ENCODE data around the gene CLDN15.

The CLDN15 gene

DNA sequence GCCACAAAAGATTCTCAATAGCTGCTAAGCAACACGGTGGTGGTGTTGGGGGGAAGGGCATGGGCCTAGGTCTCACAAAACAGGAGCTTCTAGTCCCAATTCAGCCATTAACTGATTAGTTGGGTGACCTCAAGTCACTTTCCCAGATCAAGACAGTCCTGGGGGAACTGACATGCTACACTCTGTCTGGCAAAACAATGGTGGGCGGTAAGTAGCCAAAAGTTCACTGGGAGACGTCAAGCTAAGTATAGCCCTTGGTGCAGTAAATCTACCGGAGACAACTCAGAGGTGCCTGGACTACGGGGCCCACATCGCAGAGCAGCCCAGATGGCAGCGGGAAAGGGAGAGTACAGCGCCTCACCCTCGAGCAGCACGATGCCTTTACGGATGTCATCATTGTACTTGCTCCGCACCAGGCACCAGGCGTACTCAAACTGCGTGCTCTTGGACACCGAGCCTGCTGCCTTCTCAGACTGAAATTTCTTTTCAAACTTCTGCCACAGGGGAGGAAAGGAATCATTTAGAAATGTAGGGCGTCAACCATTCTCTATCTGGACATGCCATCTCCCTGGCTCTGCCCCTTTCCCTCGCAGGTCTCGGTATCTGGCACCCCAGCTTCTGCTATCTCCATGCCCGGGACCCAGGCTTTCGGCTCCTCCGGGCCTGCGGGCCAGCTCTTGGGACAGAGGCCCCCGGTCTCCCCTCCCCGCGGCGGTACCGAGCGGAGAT lies 6.2 kb upstream of the CLDN15 start:
- DNase-seq: no peak

GRCh38 chr7:101241443-101242349 lies 4.1 kb upstream of the CLDN15 start:
- DNase-seq: no peak

DNA sequence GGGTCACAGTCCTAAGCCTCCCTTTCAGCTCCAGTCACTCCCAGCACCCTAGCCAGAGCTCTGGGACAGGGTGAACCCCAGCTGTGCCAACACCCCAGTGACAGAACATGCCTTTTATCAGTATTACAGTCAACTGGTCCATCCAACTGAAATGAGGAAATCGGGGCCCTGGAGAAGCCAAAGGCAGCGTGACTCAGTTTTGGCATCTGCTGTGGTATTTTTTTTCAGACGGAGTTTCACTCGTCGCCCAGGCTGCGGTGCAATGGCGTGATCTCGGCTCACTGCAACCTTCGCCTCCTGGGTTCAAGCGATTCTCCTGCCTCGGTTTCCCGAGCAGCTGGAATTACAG lies 3.4 kb upstream of the CLDN15 start:
- no peak for DNase-seq

- no peak for DNase-seq
Observed at GRCh38 chr7:101240226-101241014, 2.8 kb upstream of the CLDN15 start.

DNA sequence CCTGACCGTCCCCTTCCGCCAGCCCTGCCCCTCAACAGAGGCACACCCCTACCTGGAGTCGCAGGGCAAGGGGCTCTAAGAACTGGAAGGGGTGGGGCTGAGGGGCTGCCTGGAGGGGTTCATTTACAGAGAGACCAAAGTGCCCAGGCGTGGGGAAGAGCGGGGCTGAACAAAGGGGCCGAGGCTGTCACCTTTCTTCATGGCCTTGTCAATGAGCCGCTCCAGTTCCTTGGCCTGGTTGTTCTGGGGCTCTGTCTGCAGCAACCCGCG lies 2.3 kb upstream of the CLDN15 start:
- DNase-seq: no peak

GRCh38 chr7:101239191-101239950 lies 1.8 kb upstream of the CLDN15 start:
- DNase-seq: no peak

GRCh38 chr7:101238226-101239182 lies 902 bp upstream of the CLDN15 start:
- DNase-seq: no peak

DNA sequence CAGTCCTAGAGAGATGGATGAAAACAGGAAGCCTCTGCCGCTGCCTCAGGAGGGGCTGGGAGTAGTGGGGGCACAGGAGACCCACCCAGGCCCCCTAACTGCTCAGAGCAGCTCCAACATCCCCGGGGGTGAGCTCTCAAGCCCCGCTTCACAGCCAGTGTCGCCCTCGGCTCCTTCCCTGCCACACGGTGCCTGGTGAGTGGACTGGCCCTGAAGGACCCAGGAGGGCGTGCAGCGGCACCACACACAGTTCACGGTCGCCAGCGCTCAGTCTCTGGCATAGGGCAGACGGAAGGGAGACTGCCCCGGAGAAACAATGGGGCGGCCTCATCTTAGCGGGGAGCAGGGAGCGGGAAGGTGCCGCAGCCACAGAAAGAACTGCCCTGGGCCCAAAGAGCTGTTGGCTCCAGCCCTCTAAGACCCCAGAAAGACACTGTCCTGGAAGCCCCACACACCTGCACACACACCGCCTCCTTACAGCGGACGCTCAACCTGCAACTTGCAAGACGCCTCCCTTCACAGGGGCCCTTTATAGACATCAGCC lies 1.2 kb downstream of the CLDN15 start:
- no peak for DNase-seq

DNA sequence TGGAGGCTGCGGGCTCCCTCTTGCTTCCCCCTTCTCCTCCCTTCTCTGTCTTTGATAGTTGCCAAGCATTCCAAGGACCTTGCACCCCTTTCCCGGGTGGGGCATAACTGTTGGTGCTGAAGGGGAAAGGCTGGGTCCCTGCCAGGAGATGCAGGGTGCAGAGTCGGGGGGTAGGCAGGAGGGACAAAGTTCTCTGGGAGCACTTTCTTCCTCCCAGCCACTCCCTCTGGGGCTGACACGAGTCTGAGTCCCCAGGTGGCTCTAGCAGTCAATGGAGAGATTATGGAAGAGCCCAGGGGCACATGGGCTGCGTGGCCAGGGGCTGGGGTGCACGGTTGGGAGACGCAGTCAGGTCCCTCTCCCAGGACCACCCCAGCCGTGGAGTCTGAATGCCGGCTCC lies 2.1 kb downstream of the CLDN15 start:
- DNase-seq: no peak

- DNase-seq: no peak
Observed at GRCh38 chr7:101235050-101235449, 2.6 kb downstream of the CLDN15 start.

DNA sequence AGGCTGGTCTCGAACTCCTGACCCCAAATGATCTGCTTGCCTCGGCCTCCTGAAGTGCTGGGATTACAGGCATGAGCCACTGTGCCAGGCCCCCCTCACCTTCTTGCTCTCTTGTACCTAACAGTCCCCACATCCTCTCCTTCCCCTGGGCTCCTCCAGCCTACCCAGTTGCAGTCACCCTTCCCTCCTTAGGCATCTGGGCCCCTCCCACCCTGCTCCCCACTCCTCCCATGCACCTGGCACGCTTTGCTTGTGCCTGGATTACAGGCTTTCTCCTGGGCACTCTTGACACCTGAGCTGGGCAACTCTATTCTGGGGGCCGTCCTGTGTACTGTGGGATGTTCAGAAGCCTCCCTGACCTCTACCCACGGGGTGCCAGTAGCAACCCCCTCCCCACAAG lies 3.0 kb downstream of the CLDN15 start:
- DNase-seq: no peak

GRCh38 chr7:101233907-101234547 lies 3.6 kb downstream of the CLDN15 start:
- DNase-seq: no peak

DNA sequence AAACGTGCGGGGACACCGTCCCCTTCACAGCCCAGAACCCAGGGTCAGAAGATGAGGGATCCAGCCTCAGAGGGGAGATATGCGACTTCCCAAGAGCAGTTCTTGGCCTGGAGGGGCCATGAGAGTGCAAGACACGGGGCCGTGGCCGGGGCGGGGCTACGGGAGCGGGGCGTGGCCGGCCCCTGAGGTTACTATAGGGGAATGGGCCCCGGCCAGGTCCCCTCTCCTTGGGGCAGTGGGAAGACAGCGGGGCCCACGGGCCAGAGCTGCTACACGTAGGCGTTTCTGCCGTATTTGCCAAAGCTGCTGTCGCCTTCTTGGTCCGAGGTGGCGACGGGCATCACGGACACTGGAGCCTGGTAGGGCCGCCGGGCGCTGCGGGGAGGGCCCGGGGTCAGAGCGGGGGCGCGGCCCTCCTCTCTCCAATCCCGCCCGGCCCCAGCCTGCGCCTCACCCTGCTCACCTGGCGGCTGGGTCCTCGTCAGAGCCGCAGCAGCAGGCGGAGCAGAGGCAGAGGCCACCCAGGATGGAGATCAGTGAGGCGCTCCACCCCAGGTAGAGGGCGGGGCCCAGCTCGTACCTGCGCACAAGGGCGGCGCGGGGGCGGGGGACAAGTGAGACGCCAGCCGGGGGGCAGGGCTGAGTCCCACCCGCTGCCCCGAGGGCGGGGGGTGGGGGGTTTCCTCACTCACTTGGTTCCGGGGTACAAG lies 5.3 kb downstream of the CLDN15 start:
- DNase-seq: no peak

DNA sequence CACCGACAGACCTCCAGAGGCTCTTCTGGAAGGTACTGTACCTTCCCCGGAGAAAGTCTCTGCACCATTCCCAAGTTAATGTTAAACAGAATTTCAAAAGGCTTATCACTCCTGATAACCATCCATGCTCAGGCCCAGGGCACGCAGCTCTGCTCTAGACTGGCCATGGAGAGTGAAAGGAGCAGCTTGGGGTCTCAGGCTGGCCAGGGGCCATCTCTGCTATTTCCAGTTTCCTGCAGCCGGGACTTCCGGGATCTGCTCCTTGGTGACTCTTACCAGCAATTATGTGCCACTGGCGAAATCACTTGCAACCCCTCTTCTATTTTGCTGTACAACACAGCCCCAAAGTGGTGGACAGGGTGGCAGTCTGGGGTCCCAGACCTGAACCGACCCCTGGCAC lies 6.0 kb downstream of the CLDN15 start:
- DNase-seq: no peak

DNA sequence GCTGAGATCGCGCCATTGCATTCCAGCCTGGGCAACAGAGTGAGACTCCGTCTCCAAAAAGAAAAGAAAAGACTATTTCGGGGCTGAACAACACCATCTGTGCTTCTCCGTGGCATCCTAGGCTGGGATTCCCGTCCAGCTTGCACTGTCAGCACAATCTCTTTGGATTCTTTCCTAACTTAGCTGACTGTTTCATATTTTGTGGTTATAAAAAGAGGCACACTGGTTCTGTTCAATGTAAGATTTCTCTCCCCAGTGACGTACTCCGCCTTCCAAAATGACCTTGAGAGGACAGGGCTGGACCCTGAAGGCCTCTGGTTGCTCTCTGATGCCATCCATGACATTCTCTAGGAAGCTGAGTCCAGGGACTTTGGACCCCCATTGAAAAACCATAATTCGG lies 10.9 kb downstream of the CLDN15 start:
- no peak for DNase-seq

GRCh38 chr7:101225650-101226049 lies 12.0 kb downstream of the CLDN15 start:
- no peak for DNase-seq

GRCh38 chr7:101223528-101223927 lies 14.1 kb downstream of the CLDN15 start:
- no peak for DNase-seq

GRCh38 chr7:101222275-101222830 lies 15.2 kb downstream of the CLDN15 start:
- DNase-seq: no peak

GRCh38 chr7:101220295-101220694 lies 17.3 kb downstream of the CLDN15 start:
- no peak for DNase-seq
